Ureter (tissue), 1 donor: ENCODE measurements around the gene LCN1. TPM values are rescaled to one million over a fixed set of nuclear protein-coding genes. Genes with fewer than 3 reads are reported as not detected.
"Not testable (repeated sequence)": the region's sequence is repeated elsewhere in the genome, so short reads cannot be mapped to it uniquely, and the experiment has no call there.

Experiments used
- DNase-seq: peaks from one replicate; pipeline ENCODE4 v3.0.0-alpha.2; 2020; ENCODE audit warnings: low spot score
- total RNA-seq: library from RNA; stranded (reverse); gene quantifications from one replicate; pipeline ENCODE4 v1.2.4, GENCODE V29; 2023
- donor health status: DM: yes; HTN: yes; CAD: no.

LCN1 gene
- total RNA-seq, 1 donor from 2014 or later, result not detected

DNA sequence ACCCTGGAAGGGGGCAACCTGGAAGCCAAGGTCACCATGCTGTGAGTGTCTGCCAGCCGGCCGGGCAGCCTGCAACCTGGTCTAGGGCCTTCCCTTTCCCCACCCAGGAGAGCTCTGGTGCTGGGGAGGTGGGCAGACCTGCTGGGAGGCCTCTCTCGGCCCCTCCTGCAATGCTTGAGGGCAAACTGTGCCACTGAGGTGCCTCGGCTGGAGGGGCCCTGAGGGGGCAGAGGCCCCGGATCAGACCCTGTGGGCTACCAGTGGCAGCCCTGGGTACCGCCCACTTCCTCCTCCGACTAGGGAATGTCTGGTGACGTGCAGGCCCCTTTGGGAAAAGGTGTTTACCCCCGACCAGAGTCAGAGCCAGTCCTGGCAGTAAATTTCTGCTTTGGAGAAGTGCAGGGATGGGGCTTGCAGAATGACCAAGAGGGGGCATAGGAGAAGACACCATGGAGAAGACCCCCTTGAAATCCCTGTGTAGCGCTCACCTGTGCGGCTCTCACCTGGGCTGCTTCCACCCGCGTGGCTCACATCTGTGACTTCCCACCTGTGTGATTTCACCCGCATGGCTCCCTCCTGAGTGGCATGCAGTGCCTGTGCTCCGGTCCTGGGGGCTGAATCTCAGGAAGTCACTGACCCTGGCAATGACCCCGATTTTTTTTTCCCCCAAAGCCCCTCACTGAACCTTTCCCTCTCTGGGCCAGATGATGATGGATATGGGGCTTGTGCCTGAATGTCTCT lies 1.1 kb downstream of the LCN1 start:
- peak; percentile 33 for DNase-seq

DNA sequence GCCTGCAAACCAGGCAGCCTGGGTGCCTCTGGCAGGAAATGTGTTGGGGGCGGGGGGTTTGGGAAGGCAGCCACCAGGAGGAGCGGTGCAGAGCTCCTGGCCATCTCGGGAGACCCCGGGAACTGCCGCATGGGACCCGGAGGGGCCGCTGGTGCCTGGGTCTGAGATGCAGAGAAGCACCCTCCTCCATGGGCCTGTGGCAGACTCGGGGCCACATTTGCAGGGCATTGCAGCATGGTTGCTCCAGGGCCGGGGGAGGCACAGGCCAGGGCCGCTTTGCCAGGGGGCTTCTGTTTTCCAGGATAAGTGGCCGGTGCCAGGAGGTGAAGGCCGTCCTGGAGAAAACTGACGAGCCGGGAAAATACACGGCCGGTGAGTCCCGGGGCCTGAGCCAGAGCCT lies 1.7 kb downstream of the LCN1 start:
- peak; percentile 37 for DNase-seq

DNA sequence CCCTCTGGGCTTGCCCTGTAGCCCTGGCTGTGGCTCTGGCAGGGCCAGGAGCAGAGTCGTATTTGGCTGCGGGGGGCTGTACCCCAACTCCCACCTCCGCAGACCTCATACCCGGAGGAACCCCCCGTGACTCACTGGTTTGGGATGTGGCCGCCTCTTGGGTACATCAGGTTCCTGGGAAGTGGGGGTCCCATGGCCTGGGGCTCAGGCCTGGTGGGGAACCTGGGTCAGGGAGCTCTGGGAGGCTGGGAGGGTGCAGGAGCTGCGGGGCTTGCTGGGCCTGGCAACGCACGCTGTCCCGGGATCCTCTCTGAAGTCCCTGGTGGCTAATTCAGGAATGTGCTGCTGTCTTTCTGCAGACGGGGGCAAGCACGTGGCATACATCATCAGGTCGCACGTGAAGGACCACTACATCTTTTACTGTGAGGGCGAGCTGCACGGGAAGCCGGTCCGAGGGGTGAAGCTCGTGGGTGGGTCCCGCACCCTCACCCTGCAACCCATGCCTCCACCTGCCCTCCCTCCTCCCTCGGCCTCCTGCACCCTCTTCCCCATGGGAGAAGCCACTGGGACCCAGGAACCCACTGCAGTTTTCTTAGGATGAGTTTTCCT lies 2.4 kb downstream of the LCN1 start:
- DNase-seq, result peak; percentile 28

GRCh38 chr9:135524130-135524861 lies 3.1 kb downstream of the LCN1 start:
- DNase-seq, result peak; percentile 34

GRCh38 chr9:135525241-135526088 lies 4.2 kb downstream of the LCN1 start:
- peak; percentile 29 for DNase-seq

DNA sequence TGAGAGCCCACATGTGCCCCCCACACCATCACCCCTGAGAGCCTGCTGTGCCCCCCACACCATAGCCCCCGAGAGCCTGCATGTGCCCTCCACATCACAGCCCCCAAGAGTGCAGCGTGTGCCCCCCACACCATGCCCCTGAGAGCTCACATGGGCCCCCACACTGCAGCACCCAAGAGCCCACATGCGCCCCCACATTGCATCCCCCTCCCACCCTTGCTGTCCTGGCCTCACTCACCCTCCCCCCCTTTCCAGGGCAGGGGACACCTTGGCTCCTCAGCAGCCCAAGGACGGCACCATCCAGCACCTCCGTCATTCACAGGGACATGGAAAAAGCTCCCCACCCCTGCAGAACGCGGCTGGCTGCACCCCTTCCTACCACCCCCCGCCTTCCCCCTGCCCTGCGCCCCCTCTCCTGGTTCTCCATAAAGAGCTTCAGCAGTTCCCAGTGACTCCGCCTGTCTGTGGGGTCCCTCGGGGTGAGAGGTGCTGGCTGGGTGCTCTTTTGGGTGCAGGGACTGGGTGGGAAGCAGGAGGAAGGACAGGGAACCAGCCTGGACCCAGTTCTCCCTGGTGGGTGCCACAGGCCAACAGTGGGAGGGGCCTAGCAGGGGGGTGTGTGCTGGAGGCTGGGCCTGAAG lies 5.0 kb downstream of the LCN1 start:
- peak; percentile 36 for DNase-seq

DNA sequence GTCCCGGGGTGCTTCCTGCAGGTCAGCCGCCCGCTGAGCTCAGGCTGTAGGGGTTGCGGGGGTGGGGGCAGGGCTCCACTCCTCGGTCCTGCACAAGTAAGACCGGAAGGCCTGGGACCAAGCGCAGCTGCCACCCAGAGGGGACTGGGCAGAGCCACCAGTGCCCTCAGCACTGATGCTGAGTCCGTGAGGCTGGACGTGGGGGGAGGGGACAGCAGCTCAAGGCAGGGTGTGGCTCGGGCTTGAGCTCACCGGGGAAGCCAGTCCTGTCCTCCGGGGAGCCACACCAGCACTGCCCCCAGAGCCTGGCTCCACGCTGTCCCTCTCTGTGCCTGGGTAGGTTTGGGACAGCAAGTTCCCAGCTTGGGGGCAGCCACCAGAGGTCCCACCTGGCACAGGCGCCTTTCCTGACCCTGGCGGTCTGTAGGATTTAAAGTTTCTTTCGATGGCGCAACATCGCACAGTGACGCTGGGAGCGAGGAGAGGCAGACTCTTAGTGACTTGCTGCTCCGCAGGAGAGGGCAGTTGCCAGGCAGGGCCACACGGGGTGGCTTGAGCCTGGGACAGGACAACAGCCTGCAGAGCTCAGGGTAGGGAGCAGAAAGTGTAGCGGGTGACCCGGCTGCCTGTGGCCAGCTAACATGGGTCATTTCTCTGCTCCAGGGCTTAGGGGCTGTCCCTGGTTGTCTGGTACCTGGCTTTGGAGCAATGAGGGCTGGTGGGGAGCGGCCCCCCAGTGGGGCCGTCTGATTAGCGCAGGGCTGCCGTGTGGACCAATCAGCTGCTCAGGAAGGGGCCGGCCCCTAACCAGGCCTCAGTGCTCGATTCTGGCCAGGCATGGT lies 5.7 kb downstream of the LCN1 start:
- peak; percentile 27 for DNase-seq

DNA sequence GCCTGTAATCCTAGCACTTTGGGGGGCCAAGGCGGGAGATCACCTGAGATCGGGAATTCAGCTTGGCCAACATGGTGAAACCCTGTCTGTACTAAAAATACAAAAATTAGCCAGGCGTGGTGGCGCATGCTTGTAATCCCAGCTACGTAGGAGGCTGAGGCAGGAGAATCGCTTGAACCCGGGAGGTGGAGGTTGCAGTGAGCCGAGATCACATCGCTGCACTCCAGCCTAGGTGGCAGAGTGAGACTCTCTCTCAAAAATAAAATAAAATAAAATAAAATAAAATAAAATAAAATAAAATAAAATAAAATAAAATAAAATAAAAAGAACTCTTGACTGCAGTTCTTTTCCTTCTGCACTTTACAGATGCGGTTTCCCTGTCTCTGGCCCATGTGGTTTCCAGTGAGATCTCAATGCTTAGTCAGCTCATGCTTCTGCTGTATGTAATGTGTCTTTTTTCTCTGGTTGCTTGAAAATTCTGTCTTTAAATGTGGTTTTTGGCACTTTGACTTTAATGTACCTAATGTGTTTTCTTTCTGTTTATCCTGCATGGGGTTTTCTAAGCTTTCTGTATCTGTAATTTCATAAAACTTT lies 7.7 kb downstream of the LCN1 start:
- DNase-seq, result peak; percentile 20

DNA sequence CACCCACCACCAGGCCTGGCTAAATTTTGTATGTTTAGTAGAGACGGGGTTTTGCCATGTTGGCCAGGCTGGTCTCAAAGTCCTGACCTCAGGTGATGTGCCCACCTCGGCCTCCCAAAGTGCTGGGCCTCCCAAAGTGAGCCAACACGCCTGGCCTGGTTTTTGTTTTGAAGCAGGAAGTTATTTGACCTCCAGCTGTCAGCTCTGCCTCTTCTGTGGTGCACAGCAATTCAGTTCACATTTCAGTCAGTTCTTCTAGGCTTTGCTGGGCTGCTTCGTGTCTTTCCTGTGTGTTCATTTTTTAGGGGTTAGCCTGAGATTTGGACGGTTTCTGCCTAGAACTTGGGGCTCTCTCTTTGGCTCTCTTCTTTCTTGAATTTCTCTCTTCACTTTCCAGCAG lies 8.9 kb downstream of the LCN1 start:
- DNase-seq, result peak; percentile 25

DNA sequence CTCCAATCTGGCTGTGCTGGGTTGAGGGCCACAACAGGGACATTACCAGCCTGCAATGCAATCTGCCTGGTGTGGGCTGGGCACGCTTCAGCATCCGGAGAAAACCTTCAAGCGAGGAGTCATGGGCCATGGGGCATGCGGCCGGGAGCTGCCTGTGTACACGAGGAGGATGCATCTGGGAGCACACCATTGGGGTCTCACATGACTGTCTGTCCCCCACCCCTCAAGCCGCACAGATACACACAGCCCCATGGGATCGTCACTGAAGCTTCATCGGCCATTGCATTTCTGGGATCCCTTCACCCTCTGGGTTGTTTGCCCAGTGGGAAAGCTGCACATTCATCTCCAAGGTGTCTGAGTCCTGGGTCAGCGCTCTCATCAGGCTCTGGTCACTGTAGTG lies 9.9 kb downstream of the LCN1 start:
- DNase-seq, result peak; percentile 24

DNA sequence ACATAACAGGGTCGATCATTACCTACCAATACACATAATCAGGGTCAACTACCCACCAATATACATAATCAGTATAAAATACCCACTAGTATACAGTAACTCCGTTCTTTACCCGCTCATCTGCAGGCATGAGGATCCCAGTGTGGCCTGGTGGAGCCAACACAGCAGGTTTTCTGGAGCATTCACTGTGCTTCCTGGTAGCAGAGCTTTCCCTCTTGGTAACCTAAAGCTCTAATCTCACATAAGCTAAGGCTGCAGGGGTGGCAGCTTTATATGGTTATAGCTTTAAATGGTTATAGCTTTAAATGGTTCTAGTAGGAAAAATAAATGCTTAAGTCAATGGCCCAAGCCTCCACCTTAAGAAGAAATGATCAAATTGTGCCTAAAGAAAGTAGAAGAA lies 11.9 kb downstream of the LCN1 start:
- no peak for DNase-seq

GRCh38 chr9:135533674-135534073 lies 12.4 kb downstream of the LCN1 start:
- DNase-seq, result no peak

- DNase-seq, result not testable (repeated sequence)
These were observed 13.0 kb downstream of the LCN1 start for GRCh38 chr9:135534192-135534711.

DNA sequence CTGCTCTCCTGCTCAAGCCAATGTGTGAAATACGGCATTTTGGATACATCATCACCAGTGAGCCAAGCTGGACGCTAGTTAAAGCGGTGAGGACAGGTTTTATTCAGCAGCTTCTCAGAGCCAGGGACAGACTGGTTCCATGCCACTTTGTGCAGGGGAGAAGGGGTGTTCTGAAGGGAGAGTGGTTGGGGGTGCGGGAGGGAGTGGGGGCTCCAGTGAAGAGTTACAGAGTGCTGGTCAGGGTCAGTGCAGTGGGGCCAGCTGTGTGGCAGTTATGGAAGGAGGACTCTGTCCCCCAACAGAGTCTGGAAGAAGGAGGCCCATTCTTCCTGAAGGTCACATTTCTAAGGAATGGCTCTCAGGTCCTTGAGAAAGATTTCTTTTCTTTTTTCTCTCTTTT lies 13.6 kb downstream of the LCN1 start:
- not testable (repeated sequence) for DNase-seq

DNA sequence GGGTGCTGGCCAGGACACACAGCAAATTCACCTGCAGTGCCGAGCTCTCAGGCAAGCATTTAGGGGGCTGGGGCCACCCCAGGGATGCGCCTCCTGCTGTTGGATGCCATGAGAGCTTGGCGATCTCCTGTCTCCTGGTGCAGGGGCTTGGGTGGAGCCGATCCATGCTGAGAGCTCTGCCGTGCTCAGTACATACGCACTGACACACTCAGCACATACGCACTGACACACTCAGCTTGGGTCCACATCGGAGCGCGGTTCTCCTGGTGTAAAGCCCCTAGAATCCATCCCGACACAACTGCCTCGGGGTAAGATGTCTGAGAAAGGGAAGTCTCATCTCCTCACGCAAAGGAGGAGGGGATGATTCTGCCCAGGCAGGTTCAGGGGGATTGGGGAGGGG lies 14.4 kb downstream of the LCN1 start:
- not testable (repeated sequence) for DNase-seq

- no peak for DNase-seq
These were observed 15.0 kb downstream of the LCN1 start for GRCh38 chr9:135536216-135536615.

DNA sequence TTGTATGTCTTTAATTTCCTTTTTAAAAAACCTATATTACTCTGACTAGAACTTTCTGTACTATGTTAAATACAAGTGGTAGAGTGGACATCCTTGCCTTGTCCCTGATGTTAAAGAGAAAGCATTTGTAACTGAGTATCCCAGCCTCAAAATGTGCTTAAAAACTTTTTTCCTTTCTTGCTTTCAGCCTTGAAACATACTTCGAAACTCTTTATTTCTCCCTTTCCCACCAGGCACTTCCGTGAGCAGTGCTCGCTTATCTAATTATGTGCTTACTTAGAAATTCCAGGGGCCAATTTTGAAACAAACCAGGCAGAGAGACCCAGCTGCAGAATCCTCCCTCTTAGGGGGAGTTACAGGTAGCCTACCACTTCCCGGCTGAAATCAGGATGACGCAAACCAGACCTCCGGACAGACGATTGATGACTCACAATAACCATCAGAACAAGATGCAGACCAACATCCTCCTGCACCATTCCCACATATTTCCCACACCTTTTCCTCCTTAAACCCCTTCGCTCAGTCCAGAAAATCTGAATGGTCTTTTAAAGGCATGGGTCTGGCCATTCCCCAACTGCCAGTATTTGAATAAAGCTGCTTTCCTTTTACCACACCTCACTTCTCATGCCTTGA lies 22.1 kb downstream of the LCN1 start:
- not testable (repeated sequence) for DNase-seq

- DNase-seq, result no peak
These were observed 23.9 kb downstream of the LCN1 start for GRCh38 chr9:135544981-135545635.
